ENCODE results near the gene MAN2B1.
"Not testable (repeated sequence)": the region's sequence is repeated elsewhere in the genome, so short reads cannot be mapped to it uniquely, and the experiment has no call there.

MAN2B1 gene

DNA sequence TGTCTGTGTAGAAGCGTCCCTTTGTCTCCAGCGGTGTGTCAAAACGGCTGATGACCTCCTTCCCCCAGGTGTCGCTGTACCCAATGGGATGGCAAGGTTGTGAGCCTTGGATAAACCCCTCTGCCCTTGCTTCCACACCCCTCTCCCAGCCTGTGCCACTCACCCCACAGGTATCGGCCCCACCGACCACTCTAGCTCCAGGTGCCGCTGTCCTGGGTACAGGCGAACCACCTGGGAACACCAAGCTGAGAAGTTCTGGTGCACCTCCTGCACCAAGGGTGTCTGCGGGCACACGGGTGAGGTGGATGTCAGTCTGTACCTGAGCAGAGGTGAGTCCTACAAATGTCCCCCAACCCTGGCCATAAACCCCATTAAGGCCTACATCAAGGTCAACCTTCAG is 16.6 kb downstream of the MAN2B1 start:
- no peak for DNase-seq (ENCODE audit: low read depth)
- TF ChIP-seq CTCF (IDR thresholded peaks at IDR 0.05; ENCODE audit: control insufficient read depth, insufficient read depth, low read depth, low read length, missing control alignments) = no peak
- no peak overlapping the region for H3K4me3 ChIP-seq (ENCODE audit: control insufficient read depth, low read depth, low read length)

DNA sequence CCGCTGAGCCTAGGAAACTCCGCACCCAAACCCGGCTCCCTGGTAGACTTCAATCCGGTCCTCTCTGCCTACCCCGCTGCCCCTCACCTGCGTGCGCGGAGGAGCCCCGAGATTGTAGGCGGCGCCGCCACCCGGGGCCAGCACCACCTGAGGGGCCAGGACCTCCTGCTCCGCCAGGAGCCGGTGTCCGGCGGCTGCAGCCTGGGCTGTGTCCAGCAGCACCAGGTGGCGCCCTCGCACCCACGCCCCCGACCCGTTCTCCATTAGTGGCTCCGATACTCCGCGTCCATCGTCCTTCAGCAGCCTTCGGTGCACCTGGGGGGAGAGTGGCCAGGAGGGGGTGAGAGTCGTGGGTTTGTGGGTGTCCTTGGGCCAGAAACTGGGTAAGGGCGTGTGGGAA is 18.5 kb downstream of the MAN2B1 start:
- no peak overlapping the region for H3K4me3 ChIP-seq (ENCODE audit: control insufficient read depth, low read depth, low read length)
- TF ChIP-seq CTCF (IDR thresholded peaks at IDR 0.05; ENCODE audit: control insufficient read depth, insufficient read depth, low read depth, low read length, missing control alignments) = peak; percentile 7
- DNase-seq (ENCODE audit: low read depth) = no peak

DNA sequence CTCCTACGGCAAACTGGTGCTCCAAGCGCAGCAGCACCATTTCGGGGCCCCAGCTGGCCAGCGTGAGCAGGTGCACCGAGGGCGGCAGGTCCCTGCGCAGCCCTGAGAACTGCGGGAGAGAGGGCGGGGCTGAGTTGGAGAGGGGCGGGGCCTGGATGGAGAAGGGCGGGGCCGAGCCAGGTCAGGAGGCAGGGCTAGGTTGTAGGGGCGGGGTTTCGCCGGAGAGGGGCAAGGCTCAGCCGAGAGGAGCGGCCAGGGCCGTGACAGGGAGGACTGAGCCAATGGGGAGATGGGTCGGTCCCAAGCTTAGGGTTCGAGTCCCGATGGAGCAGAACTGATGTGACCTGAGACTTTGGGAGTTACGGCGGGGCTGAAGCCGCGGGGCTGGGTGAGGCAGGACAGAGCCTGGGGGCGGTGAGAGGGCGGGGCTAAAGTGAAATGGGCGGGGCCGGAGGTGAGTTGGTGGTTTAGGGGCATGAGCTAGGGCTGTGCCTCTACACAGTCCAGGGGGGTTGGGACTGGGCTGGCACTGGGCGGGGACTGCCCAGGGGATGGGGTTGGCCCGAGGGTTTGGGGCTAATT is 19.0 kb downstream of the MAN2B1 start:
- no peak overlapping the region; the same call in 1 of the 2 replicates for H3K4me3 ChIP-seq (ENCODE audit: control insufficient read depth, low read depth, low read length)
- no peak for TF ChIP-seq CTCF (IDR thresholded peaks at IDR 0.05; ENCODE audit: control insufficient read depth, insufficient read depth, low read depth, low read length, missing control alignments)
- no peak for DNase-seq (ENCODE audit: low read depth)

GRCh38 chr19:12647047-12647446 is 19.5 kb downstream of the MAN2B1 start:
- DNase-seq (ENCODE audit: low read depth) = no peak
- no peak for TF ChIP-seq CTCF (IDR thresholded peaks at IDR 0.05; ENCODE audit: control insufficient read depth, insufficient read depth, low read depth, low read length, missing control alignments)
- no peak overlapping the region for H3K4me3 ChIP-seq (ENCODE audit: control insufficient read depth, low read depth, low read length)

DNA sequence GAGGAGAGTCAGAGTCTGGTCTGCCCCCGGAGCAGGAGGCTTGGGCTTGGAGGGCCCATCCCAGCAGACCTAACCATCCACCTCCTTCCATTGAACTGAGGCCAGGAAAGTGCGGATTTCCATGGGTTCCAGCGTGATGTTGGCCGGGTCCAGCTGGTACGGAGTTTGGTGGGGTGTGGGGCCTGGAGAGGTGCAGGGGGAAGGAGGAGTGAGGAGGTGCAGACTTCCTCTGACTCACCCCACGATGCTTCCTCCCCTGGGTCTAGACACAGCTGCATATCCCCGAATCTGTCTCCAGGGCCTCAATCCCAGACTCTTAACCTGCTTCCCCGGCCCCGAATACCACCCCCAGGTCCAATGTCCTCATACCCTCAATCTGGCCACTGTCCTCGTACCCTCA is 20.0 kb downstream of the MAN2B1 start:
- DNase-seq (ENCODE audit: low read depth) = no peak
- no peak overlapping the region for H3K4me3 ChIP-seq (ENCODE audit: control insufficient read depth, low read depth, low read length)
- TF ChIP-seq CTCF (IDR thresholded peaks at IDR 0.05; ENCODE audit: control insufficient read depth, insufficient read depth, low read depth, low read length, missing control alignments) = no peak

GRCh38 chr19:12643716-12644115 is 22.8 kb downstream of the MAN2B1 start:
- DNase-seq (ENCODE audit: low read depth); H3K4me3 ChIP-seq (ENCODE audit: control insufficient read depth, low read depth, low read length): not testable (repeated sequence)

GRCh38 chr19:12642506-12642905 is 24.0 kb downstream of the MAN2B1 start:
- H3K4me3 ChIP-seq (ENCODE audit: control insufficient read depth, low read depth, low read length) = no peak overlapping the region
- TF ChIP-seq CTCF (IDR thresholded peaks at IDR 0.05; ENCODE audit: control insufficient read depth, insufficient read depth, low read depth, low read length, missing control alignments) = no peak
- DNase-seq (ENCODE audit: low read depth) = no peak

All from AG09309 (cell line).